Measurements from ENCODE around the gene PNPLA5. TPM values are rescaled to one million over a fixed set of nuclear protein-coding genes. Genes with fewer than 3 reads are reported as not detected.

Gene PNPLA5, protein sequence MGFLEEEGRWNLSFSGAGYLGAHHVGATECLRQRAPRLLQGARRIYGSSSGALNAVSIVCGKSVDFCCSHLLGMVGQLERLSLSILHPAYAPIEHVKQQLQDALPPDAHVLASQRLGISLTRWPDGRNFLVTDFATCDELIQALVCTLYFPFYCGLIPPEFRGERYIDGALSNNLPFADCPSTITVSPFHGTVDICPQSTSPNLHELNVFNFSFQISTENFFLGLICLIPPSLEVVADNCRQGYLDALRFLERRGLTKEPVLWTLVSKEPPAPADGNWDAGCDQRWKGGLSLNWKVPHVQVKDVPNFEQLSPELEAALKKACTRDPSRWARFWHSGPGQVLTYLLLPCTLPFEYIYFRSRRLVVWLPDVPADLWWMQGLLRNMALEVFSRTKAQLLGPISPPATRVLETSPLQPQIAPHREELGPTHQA
- total RNA-seq = not detected in 2 replicates

DNA sequence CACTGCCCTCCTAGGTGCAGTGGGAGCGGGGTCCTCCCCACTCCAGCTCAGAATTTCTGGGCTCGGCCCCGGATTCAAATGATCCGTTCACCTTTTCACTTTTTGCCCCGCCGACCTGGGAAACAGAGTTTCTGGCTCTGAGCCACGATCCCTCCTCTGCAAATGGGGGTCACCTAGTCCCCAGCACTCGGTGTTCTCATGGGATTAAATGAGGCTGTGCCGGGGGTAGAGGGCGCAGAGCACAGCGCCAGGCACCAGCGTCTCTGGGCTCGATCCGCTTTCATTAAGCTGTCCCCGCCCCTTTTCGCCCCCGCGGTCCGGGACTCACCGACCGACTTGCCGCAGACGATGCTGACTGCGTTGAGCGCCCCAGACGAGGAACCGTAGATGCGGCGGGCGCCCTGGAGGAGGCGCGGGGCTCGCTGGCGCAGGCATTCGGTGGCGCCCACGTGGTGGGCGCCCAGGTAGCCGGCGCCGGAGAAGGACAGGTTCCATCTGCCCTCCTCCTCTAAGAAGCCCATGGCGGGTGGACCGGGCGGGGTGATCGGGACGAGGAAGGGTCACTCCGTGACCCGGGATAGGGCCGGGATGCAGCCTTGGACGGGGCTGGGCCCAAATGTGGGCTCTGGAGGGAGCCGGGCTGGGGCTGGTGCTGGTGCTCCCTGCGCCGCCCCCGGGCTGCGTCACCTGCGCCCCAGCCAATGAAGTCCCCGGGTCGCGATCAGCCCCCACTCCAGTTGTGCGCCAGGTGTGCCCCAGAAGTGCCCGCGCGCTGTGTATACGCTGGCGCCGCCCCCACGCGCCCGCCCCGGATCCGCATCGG is at the start of gene PNPLA5:
TSS of gene PNPLA5 (minus strand) at position 654 of the 823 bp plus-strand sequence. CDS start at position 521, 133 bp downstream.

DNA sequence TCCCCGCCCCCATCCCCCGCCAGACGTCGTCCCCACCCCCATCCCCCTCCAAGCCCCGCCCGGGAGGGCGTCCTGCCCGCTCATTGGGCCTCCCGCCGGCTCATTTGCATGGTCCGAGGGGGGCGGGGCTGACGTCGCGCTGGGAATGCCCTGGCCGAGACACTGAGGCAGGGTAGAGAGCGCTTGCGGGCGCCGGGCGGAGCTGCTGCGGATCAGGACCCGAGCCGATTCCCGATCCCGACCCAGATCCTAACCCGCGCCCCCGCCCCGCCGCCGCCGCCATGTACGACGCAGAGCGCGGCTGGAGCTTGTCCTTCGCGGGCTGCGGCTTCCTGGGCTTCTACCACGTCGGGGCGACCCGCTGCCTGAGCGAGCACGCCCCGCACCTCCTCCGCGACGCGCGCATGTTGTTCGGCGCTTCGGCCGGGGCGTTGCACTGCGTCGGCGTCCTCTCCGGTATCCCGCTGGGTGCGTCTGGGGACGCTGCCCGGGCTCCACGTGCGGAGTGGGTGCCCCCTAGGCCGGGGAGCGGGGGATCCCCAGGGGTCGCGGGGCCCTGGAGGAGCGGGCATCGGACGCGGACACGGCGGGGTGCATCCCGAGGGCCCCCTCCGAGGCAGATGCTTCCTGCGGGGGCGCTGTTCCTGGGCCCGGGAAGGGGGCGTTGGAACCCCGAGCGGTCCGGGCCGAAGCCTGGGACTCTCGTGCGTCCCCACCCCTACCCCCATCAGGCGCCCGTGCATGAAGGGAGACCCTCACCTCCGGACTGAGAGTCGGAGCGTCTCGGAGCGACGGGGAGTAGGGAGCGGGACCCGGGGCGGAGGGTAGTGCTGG is 32.0 kb upstream of the PNPLA5 start, which contains the start of gene PNPLA3:
TSS of gene PNPLA3 (plus strand) at position 175 of the 834 bp plus-strand sequence. CDS start at position 282, 107 bp downstream.

DNA sequence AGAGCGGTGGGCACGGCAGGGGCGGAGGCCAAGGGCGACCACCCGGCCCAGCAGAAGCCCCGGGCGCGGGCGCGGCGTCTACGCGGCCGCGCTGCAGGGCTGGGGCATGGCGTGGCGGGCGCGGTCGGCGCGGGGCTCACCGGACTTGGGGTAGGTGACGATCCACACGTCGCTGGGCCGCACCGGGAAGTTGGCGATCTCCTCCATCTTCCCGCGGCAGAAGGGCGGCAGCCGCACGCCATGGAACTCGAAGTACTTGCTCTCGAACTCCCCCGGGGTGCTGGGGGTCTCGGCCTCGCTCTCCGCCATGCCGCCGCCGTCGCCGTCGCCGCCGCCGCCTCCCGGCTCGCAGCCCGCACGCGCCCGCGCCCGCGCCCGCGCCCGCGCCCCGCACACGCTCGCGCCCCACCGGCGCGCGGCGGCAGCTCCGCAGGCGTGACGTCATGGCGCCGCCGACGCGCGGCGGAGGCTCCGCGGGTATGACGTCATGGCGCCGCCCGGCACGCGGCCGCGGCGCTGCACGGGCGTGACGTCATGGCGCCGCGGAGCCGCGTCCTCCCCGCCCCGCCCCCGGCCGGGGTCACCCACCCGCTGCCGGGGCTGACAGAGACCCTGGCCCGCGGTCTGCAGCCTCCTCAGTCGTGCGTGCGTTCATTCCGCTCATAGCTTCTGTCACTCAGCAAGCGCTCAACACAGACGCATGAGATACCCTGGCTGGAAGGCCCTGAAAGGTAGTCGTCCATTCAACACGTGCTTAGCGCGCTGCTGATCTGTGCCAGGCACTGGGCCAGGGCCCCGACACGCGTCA is 29.5 kb downstream of the PNPLA5 start, which contains the start of gene SULT4A1:
TSS of gene SULT4A1 (minus strand) at position 440 of the 808 bp plus-strand sequence. CDS start at position 309, 131 bp downstream.

Other genes with a start within 250 kb of the PNPLA5 start
- gene EFCAB6, start 79.7 kb downstream of the PNPLA5 start, total RNA-seq = 1.6 and 2.2 TPM in 2 replicates
- gene SULT4A1, start 29.5 kb downstream of the PNPLA5 start, total RNA-seq = 0.20 and 0.26 TPM in 2 replicates
- 2.3 and 5.5 TPM in 2 replicates for gene PNPLA3, start 31.8 kb upstream of the PNPLA5 start, total RNA-seq
- 34.7 and 37.5 TPM in 2 replicates for gene SAMM50, start 63.4 kb upstream of the PNPLA5 start, total RNA-seq
- gene PARVB, start 132.3 kb upstream of the PNPLA5 start, total RNA-seq = 37.6 and 48.1 TPM in 2 replicates